A673 (cell line): ENCODE results near the gene VPS8. TPM values are rescaled to one million over a fixed set of nuclear protein-coding genes. Genes with fewer than 3 reads are reported as not detected.

Experiments used
- BruUV-seq: library from RNA; stranded (reverse); fragments of 400-500 nt; replicated peaks from 2 replicates; lab custom pipeline; 2021; lab: Mats Ljungman, UMichigan
- CTCF ChIA-PET: fragments of 300-600 bp; sonication (Branson Sonifier 250); formaldehyde crosslinking; loops from one replicate; lab custom pipeline; 2022; ENCODE audit warnings: antibody characterized with exemption; lab: Charles Lee
- POLR2A ChIA-PET: fragments of 300-600 bp; sonication (Branson Sonifier 250); formaldehyde crosslinking; loops from one replicate; lab custom pipeline; 2022; ENCODE audit warnings: antibody characterized with exemption; ENCODE audit not compliant: low non-redundant PET; lab: Charles Lee
- DNase-seq: peaks from one replicate; pipeline ENCODE4 v3.0.0-alpha.2; 2015; ENCODE audit warnings: low spot score
- H3K27ac ChIP-seq: fragments of 200-600 bp; sonication (generic); 2 replicates; pipeline ENCODE4 v1.5.1; 2016; ENCODE audit warnings: mixed run types, low read depth, mild to moderate bottlenecking, mixed read lengths, antibody characterized with exemption, low read length; ENCODE audit not compliant: poor library complexity, severe bottlenecking
- H3K27me3 ChIP-seq: fragments of 200-600 bp; sonication (generic); replicated peaks from 2 replicates; pipeline ENCODE4 v1.6.1; 2017; ENCODE audit warnings: mixed run types, low read depth, mild to moderate bottlenecking, mixed read lengths, antibody characterized with exemption, low read length; ENCODE audit not compliant: insufficient read depth, poor library complexity
- H3K36me3 ChIP-seq: fragments of 200-600 bp; sonication (generic); 2 replicates; pipeline ENCODE4 v1.6.1; 2016; ENCODE audit warnings: mixed run types, mild to moderate bottlenecking, mixed read lengths, antibody characterized with exemption, low read length; ENCODE audit not compliant: insufficient read depth, poor library complexity, severe bottlenecking
- H3K4me1 ChIP-seq: fragments of 200-600 bp; sonication (generic); 2 replicates; pipeline ENCODE4 v1.6.1; 2017; ENCODE audit warnings: mixed run types, mild to moderate bottlenecking, mixed read lengths, antibody characterized with exemption, low read length; ENCODE audit not compliant: insufficient read depth, poor library complexity, severe bottlenecking
- H3K4me3 ChIP-seq: fragments of 200-600 bp; sonication (generic); 2 replicates; pipeline ENCODE4 v1.5.1; 2016; ENCODE audit warnings: low read depth, mixed run types, mild to moderate bottlenecking, mixed read lengths, low read length; ENCODE audit not compliant: poor library complexity, severe bottlenecking
- H3K9me3 ChIP-seq: fragments of 200-600 bp; sonication (generic); 2 replicates; pipeline ENCODE4 v1.6.1; 2016; ENCODE audit warnings: mixed run types, low read depth, mild to moderate bottlenecking, mixed read lengths, antibody characterized with exemption, low read length; ENCODE audit not compliant: poor library complexity, severe bottlenecking
- CTCF ChIP-seq: fragments of 300-800, 200-600 bp; sonication (generic); conservative IDR thresholded peaks from 2 replicates; pipeline ENCODE4 v1.5.1; 2017; ENCODE audit warnings: low read depth, mild to moderate bottlenecking, antibody characterized with exemption, low read length, moderate library complexity, mixed read lengths
- EZH2 ChIP-seq: fragments of 200-600 bp; sonication (generic); IDR thresholded peaks from 2 replicates; pipeline ENCODE4 v1.6.1; 2017; ENCODE audit warnings: borderline replicate concordance, low read depth, mild to moderate bottlenecking, mixed read lengths, antibody characterized with exemption, low read length; ENCODE audit not compliant: poor library complexity, severe bottlenecking
- intact Hi-C: fragments of 100-400 bp; cut with micrococcal nuclease; formaldehyde crosslinking; loops from one replicate; pipeline ENCODE4 v1.10.0; 2022; ENCODE audit not compliant: unreplicated experiment
- total RNA-seq: library from RNA; stranded (reverse); gene quantifications from 2 replicates; pipeline ENCODE4 v1.2.3, GENCODE V29; 2021

The VPS8 gene
- total RNA-seq, 1 experiment from 2014 or later = 42.3 TPM

DNA sequence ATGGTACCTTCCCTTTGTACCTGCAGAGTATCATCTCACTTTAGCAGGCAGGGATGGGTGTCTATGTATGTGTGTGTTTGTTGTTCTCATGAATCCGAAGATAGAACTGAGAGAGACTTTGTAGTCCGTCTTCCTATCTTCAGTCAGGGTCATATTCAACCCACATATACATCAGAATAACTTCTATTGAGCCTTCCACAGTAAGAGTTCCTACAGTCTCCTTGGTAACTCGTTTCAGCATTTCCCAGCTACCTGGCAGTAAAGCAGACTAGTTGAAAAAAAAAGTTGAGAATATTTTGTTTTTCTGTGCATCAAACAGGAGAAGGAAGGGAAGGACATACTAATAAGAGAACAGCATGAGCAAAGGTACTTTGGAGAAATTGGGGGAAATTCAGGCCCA lies 106.8 kb downstream of the VPS8 start:
- intact Hi-C loops = no loop called here
- BruUV-seq = no TSS peak
- TF ChIP-seq EZH2 (no peak), CTCF (no peak)
- Histone ChIP-seq H3K9me3 (no peaks in the 10 kb centered on the region), H3K27me3 (no peaks in the 10 kb centered on the region), H3K27ac (no peak overlapping the region), H3K4me3 (no peak overlapping the region), H3K36me3 (no peaks in the 10 kb centered on the region), H3K4me1 (no peaks in the 10 kb centered on the region)
- DNase-seq = no peak
- CTCF ChIA-PET = no interaction called here
- POLR2A ChIA-PET = no interaction called here

DNA sequence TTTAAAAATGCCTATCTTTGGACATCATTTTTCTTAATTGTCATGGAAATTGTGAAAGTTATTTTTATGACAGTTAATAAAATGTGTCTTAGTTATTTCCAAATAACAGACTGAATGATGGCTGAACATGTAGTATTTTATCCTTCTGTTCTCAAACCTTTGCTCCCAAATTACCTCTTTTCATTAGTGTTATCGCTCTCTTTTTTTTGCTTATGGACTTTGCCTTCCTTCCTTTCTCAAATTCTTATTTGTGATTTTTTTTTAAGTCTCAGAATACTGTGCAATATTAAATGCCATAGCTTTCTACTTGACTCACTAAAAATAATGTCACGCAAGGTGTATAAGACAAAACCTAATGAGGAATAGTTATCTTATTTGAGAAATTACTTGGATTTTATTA lies 107.7 kb downstream of the VPS8 start:
- no TSS peak for BruUV-seq
- H3K4me1 ChIP-seq = no peaks in the 10 kb centered on the region
- CTCF ChIA-PET = no interaction called here
- intact Hi-C loops = no loop called here
- H3K9me3 ChIP-seq = no peaks in the 10 kb centered on the region
- TF ChIP-seq EZH2 = no peak
- TF ChIP-seq CTCF = no peak
- no peaks in the 10 kb centered on the region for H3K27me3 ChIP-seq
- H3K36me3 ChIP-seq = no peaks in the 10 kb centered on the region
- no peak overlapping the region for H3K4me3 ChIP-seq
- DNase-seq = no peak
- no peak overlapping the region for H3K27ac ChIP-seq
- POLR2A ChIA-PET = no interaction called here

DNA sequence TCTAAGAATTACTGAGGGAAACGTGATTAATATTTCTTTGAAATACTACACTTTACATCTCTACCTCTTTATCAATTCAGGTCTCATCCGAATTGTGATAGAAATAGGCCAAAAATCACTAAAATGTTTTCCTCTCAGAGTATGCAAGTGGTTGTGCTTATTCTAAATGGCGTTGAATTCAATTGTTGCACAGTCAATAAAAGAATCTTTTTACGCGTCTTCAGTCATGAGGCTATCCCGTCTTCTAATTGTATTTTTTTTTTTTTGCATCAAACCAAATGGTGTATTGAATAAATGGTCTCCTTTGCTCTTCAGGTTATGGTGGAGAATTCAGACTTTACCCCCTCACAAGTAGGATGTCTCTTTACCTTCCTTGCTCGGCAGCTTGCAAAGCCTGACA lies 112.6 kb downstream of the VPS8 start:
- Histone ChIP-seq H3K4me1 (no peaks in the 10 kb centered on the region), H3K36me3 (no peaks in the 10 kb centered on the region), H3K27me3 (no peaks in the 10 kb centered on the region), H3K4me3 (no peak overlapping the region), H3K9me3 (no peaks in the 10 kb centered on the region), H3K27ac (no peak overlapping the region)
- DNase-seq = no peak
- POLR2A ChIA-PET = no interaction called here
- TF ChIP-seq CTCF (no peak), EZH2 (no peak)
- CTCF ChIA-PET = no interaction called here
- no TSS peak for BruUV-seq
- intact Hi-C loops = no loop called here
